ENCODE results near the gene MTO1.
"Not testable (repeated sequence)": the region's sequence is repeated elsewhere in the genome, so short reads cannot be mapped to it uniquely, and the experiment has no call there.

MTO1 gene

GRCh38 chr6:73538116-73538779 is 76.7 kb downstream of the MTO1 start:
- H3K4me1 ChIP-seq: no peaks in the 10 kb centered on the region
- no peaks in the 10 kb centered on the region for H3K79me2 ChIP-seq

DNA sequence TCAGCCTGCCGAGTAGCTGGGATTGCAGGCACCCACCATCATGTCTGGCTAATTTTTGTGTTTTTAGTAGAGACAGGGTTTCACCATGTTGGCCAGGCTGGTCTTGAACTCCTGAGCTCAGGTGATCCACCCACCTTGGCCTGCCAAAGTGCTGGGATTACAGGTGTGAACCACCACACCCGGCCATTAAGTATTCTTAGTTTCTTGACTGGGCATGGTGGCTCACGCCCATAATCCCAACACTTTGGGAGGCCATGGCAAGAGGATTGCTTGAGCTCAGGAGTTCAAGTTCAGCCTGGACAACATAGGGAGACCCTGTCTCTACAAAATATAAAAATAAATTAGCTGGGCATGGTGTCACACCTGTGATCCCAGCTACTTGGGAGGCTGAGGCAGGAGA is 80.9 kb downstream of the MTO1 start:
- not testable (repeated sequence) for H2AFZ ChIP-seq

More at GRCh38 chr6:73538116-73538779, 76.7 kb downstream of the MTO1 start:
- Histone ChIP-seq H3K27ac (no peak overlapping the region), H3K9ac (no peak overlapping the region), H3K4me2 (ENCODE audit: low read length) (no peak overlapping the region), H2AFZ (no peak overlapping the region), H3K27me3 (ENCODE audit: control insufficient read depth, insufficient read depth, low read length) (no peaks in the 10 kb centered on the region), H3K4me3 (ENCODE audit: low read depth, low read length) (no peak overlapping the region), H3K9me3 (ENCODE audit: control insufficient read depth, low read length) (no peaks in the 10 kb centered on the region), H3K36me3 (ENCODE audit: control insufficient read depth, insufficient read depth, low read length) (no peaks in the 10 kb centered on the region)
- TF ChIP-seq, protein P1, sequence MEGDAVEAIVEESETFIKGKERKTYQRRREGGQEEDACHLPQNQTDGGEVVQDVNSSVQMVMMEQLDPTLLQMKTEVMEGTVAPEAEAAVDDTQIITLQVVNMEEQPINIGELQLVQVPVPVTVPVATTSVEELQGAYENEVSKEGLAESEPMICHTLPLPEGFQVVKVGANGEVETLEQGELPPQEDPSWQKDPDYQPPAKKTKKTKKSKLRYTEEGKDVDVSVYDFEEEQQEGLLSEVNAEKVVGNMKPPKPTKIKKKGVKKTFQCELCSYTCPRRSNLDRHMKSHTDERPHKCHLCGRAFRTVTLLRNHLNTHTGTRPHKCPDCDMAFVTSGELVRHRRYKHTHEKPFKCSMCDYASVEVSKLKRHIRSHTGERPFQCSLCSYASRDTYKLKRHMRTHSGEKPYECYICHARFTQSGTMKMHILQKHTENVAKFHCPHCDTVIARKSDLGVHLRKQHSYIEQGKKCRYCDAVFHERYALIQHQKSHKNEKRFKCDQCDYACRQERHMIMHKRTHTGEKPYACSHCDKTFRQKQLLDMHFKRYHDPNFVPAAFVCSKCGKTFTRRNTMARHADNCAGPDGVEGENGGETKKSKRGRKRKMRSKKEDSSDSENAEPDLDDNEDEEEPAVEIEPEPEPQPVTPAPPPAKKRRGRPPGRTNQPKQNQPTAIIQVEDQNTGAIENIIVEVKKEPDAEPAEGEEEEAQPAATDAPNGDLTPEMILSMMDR (IDR thresholded peaks at IDR 0.05): no peak

DNA sequence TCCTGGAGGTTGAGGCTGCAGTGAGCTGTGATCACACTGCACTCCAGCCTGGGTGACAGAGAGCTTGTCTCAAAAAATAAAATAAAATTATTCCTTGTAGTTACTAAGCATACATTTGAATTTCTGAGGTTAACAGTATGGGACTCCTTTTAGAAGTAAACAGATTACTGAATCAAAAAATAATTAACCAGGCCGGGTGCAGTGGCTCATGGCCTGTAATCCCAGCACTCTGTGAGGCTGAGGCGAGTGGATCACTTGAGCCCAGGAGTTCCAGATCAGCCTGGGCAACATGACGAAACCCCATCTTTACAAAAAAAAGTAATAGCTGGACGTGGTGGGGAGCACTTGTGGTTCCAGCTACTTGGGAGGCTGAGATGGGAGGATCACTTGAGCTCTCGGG is 81.4 kb downstream of the MTO1 start:
- H3K9me3 ChIP-seq (ENCODE audit: control insufficient read depth, low read length): no peaks in the 10 kb centered on the region
- no peak overlapping the region for H2AFZ ChIP-seq
- H3K4me1 ChIP-seq: no peaks in the 10 kb centered on the region
- TF ChIP-seq, protein P1 (IDR thresholded peaks at IDR 0.05): no peak
- no peak overlapping the region for H3K4me2 ChIP-seq (ENCODE audit: low read length)
- H3K79me2 ChIP-seq: no peaks in the 10 kb centered on the region
- H3K4me3 ChIP-seq (ENCODE audit: low read depth, low read length): no peak overlapping the region
- no peak overlapping the region for H3K27ac ChIP-seq
- no peaks in the 10 kb centered on the region for H3K36me3 ChIP-seq (ENCODE audit: control insufficient read depth, insufficient read depth, low read length)
- H3K27me3 ChIP-seq (ENCODE audit: control insufficient read depth, insufficient read depth, low read length): no peaks in the 10 kb centered on the region
- H3K9ac ChIP-seq: no peak overlapping the region

More for the DNA sequence above, 80.9 kb downstream of the MTO1 start:
- not testable (repeated sequence) for H3K4me2 ChIP-seq (ENCODE audit: low read length); H3K36me3 ChIP-seq (ENCODE audit: control insufficient read depth, insufficient read depth, low read length); H3K79me2 ChIP-seq; H3K9ac ChIP-seq; H3K9me3 ChIP-seq (ENCODE audit: control insufficient read depth, low read length); H3K4me1 ChIP-seq; H3K27me3 ChIP-seq (ENCODE audit: control insufficient read depth, insufficient read depth, low read length); H3K27ac ChIP-seq; H3K4me3 ChIP-seq (ENCODE audit: low read depth, low read length)

DNA sequence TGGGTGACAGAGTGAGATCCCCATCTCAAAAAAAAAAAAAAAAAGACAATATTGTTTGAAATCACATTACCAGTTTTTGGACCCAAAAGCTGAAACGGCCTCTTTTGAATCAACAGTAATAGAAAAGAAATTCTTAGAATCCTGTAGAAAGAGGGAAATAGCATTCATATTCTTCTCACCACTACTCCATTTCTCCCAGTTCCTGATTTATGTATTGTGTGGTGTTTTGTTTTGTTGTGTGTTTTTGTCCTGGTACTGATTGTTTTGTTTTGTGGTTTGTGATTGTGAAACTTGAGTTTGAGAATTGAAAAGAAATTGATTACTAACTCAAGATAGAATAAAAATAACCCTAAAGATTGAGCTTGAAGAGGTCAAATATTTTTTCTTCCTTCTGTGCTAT is 85.5 kb downstream of the MTO1 start:
- Histone ChIP-seq H3K4me2 (ENCODE audit: low read length) (no peak overlapping the region), H3K4me3 (ENCODE audit: low read depth, low read length) (no peak overlapping the region)

DNA sequence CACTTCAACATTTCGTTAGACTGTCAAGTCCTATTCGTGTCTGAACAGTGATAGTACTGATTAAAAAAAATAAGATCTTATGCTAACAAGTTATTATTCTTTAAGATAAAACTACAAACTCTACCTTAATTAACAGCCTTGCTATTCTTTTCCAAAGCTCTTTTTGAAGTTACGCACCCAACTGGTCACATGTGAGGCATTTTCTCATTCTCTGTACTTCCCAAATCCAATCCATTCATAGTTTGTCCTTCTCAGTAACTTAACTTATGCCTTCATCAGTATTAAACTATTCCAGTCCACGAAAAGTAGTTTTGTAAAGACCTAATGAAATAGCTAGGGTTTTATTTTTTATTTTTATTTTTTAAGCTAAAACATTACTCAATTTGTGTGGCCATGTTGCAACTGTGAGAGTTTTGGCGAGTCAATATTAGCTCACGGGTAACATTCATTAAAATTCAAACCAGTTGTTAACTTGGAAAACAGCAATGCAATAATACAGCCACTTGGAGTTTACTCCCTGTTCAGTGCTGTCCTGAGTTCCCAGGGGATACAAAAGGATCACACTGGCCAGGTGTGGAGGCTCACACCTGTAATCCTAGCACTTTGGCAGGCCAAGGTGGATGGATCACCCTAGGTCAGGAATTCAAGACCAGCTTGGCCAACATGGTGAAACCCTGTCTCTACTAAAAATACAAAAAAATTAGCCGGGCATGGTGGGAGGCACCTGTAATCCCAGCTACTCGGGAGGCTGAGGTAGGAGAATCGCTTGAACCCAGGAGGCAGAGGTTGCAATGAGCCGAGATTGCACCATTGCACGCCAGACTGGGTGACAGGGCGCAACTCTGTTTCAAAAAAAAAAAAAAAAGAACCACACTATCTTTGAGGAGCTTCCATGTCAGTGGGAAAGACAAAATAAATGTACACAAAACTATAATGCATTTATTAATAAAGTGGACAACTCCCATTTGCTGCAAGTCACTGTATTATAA is 87.2 kb downstream of the MTO1 start:
- no peak overlapping the region for H3K9ac ChIP-seq
- no peaks in the 10 kb centered on the region for H3K79me2 ChIP-seq

More for the DNA sequence above, 85.5 kb downstream of the MTO1 start:
- Histone ChIP-seq H3K27ac (no peak overlapping the region), H3K9me3 (ENCODE audit: control insufficient read depth, low read length) (no peaks in the 10 kb centered on the region), H3K4me1 (no peaks in the 10 kb centered on the region), H3K36me3 (ENCODE audit: control insufficient read depth, insufficient read depth, low read length) (no peaks in the 10 kb centered on the region), H2AFZ (no peak overlapping the region), H3K79me2 (no peaks in the 10 kb centered on the region), H3K9ac (no peak overlapping the region), H3K27me3 (ENCODE audit: control insufficient read depth, insufficient read depth, low read length) (no peaks in the 10 kb centered on the region)
- TF ChIP-seq, protein P1 (IDR thresholded peaks at IDR 0.05): no peak

GRCh38 chr6:73551115-73551514 is 89.6 kb downstream of the MTO1 start:
- H3K4me2 ChIP-seq (ENCODE audit: low read length); H3K9ac ChIP-seq; H3K9me3 ChIP-seq (ENCODE audit: control insufficient read depth, low read length); H3K27ac ChIP-seq; H2AFZ ChIP-seq; H3K27me3 ChIP-seq (ENCODE audit: control insufficient read depth, insufficient read depth, low read length); H3K4me1 ChIP-seq; H3K4me3 ChIP-seq (ENCODE audit: low read depth, low read length); H3K36me3 ChIP-seq (ENCODE audit: control insufficient read depth, insufficient read depth, low read length); H3K79me2 ChIP-seq: not testable (repeated sequence)

More for the DNA sequence above, 87.2 kb downstream of the MTO1 start:
- Histone ChIP-seq H3K27ac (no peak overlapping the region), H3K27me3 (ENCODE audit: control insufficient read depth, insufficient read depth, low read length) (no peaks in the 10 kb centered on the region), H3K36me3 (ENCODE audit: control insufficient read depth, insufficient read depth, low read length) (no peaks in the 10 kb centered on the region), H3K9me3 (ENCODE audit: control insufficient read depth, low read length) (no peaks in the 10 kb centered on the region), H3K4me3 (ENCODE audit: low read depth, low read length) (no peak overlapping the region), H3K4me2 (ENCODE audit: low read length) (no peak overlapping the region), H2AFZ (no peak overlapping the region), H3K4me1 (no peaks in the 10 kb centered on the region)
- TF ChIP-seq, protein P1 (IDR thresholded peaks at IDR 0.05): no peak

- H3K27ac ChIP-seq; H3K36me3 ChIP-seq (ENCODE audit: control insufficient read depth, insufficient read depth, low read length); H3K4me3 ChIP-seq (ENCODE audit: low read depth, low read length); H3K27me3 ChIP-seq (ENCODE audit: control insufficient read depth, insufficient read depth, low read length); H2AFZ ChIP-seq; H3K4me2 ChIP-seq (ENCODE audit: low read length); H3K79me2 ChIP-seq; H3K9me3 ChIP-seq (ENCODE audit: control insufficient read depth, low read length); H3K9ac ChIP-seq: not testable (repeated sequence)
- peaks cover 11% of the 10 kb centered on the region for H3K4me1 ChIP-seq
Measured at GRCh38 chr6:73555380-73555949, 93.9 kb downstream of the MTO1 start.

Data from parathyroid adenoma (tissue), 2 donors.